ENCODE results near the gene IFI27.
"Not testable (repeated sequence)": the region's sequence is repeated elsewhere in the genome, so short reads cannot be mapped to it uniquely, and the experiment has no call there.

IFI27 gene

GRCh38 chr14:94142836-94143235, 32.3 kb downstream of the IFI27 start:
- no peak overlapping the region for H3K27ac Mint-ChIP-seq
- H3K4me1 Mint-ChIP-seq (ENCODE audit: low read depth): peaks cover 15% of the 10 kb centered on the region
- no peaks in the 10 kb centered on the region for H3K36me3 Mint-ChIP-seq (ENCODE audit: low read depth)
- no peaks in the 10 kb centered on the region for H3K27me3 Mint-ChIP-seq (ENCODE audit: low read depth)
- H3K4me3 Mint-ChIP-seq: no peak overlapping the region
- H3K9me3 Mint-ChIP-seq: no peaks in the 10 kb centered on the region

DNA sequence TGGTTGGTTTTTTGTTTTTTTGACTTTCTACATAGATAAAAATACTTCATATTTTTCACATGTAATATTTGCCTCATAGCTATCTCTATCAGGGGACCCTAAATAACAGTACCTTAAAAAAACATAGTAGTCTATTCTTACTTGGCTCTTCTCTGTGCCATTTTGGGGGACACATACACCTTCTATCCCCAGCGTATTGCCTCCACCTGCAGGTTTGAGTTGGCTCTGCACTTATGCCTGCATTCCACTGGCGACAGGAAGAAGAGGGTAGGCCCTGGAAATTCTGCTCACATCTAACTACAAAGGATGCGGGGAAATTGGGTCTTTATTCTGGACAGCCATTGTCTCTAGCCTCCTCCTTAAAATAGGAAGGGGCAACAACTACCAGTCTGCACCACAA, 32.7 kb downstream of the IFI27 start:
- no peaks in the 10 kb centered on the region for H3K9me3 Mint-ChIP-seq
- no peak overlapping the region for H3K4me3 Mint-ChIP-seq
- peaks cover 15% of the 10 kb centered on the region for H3K4me1 Mint-ChIP-seq (ENCODE audit: low read depth)
- no peaks in the 10 kb centered on the region for H3K27me3 Mint-ChIP-seq (ENCODE audit: low read depth)
- no peak overlapping the region for H3K27ac Mint-ChIP-seq
- no peaks in the 10 kb centered on the region for H3K36me3 Mint-ChIP-seq (ENCODE audit: low read depth)

- Mint-ChIP-seq H3K4me3 (no peak overlapping the region), H3K4me1 (ENCODE audit: low read depth) (peaks cover 15% of the 10 kb centered on the region), H3K9me3 (no peaks in the 10 kb centered on the region), H3K36me3 (ENCODE audit: low read depth) (no peaks in the 10 kb centered on the region), H3K27me3 (ENCODE audit: low read depth) (peaks cover 3% of the 10 kb centered on the region), H3K27ac (no peak overlapping the region)
These were observed 33.2 kb downstream of the IFI27 start for GRCh38 chr14:94143711-94144110.

- Mint-ChIP-seq H3K9me3 (no peaks in the 10 kb centered on the region), H3K36me3 (ENCODE audit: low read depth) (no peaks in the 10 kb centered on the region), H3K27ac (no peak overlapping the region), H3K4me3 (no peak overlapping the region), H3K27me3 (ENCODE audit: low read depth) (peaks cover 13% of the 10 kb centered on the region), H3K4me1 (ENCODE audit: low read depth) (peaks cover 15% of the 10 kb centered on the region)
These were observed 34.2 kb downstream of the IFI27 start for GRCh38 chr14:94144765-94145164.

GRCh38 chr14:94145902-94146527, 35.5 kb downstream of the IFI27 start:
- no peak overlapping the region for H3K27ac Mint-ChIP-seq
- H3K36me3 Mint-ChIP-seq (ENCODE audit: low read depth): no peaks in the 10 kb centered on the region
- no peaks in the 10 kb centered on the region for H3K9me3 Mint-ChIP-seq
- no peak overlapping the region for H3K4me3 Mint-ChIP-seq
- peaks cover 15% of the 10 kb centered on the region for H3K4me1 Mint-ChIP-seq (ENCODE audit: low read depth)
- peaks cover 24% of the 10 kb centered on the region for H3K27me3 Mint-ChIP-seq (ENCODE audit: low read depth)

DNA sequence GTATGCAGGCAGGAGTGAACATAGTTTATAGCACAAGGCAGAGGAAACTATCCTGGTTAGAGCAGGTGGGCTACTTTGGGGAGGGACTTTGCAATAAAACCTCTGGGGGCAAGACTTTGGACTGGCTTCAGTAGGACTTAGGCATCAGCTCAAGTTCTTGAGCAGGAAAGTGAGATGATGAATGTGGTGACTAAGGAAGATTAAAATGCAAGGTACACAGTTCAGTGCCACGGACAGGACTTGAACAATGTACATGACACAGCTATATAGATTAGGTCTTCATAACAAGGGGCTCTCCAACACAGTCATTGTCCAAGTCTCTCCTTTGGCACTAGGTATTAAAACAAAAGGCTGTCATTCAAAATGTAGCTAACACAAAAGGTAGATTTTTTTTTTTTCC, 42.1 kb downstream of the IFI27 start:
- H3K4me3 Mint-ChIP-seq: no peak overlapping the region
- no peaks in the 10 kb centered on the region for H3K9me3 Mint-ChIP-seq
- H3K27ac Mint-ChIP-seq: no peak overlapping the region
- H3K36me3 Mint-ChIP-seq (ENCODE audit: low read depth): no peaks in the 10 kb centered on the region
- peaks cover 6% of the 10 kb centered on the region for H3K4me1 Mint-ChIP-seq (ENCODE audit: low read depth)
- peaks cover 30% of the 10 kb centered on the region for H3K27me3 Mint-ChIP-seq (ENCODE audit: low read depth)

DNA sequence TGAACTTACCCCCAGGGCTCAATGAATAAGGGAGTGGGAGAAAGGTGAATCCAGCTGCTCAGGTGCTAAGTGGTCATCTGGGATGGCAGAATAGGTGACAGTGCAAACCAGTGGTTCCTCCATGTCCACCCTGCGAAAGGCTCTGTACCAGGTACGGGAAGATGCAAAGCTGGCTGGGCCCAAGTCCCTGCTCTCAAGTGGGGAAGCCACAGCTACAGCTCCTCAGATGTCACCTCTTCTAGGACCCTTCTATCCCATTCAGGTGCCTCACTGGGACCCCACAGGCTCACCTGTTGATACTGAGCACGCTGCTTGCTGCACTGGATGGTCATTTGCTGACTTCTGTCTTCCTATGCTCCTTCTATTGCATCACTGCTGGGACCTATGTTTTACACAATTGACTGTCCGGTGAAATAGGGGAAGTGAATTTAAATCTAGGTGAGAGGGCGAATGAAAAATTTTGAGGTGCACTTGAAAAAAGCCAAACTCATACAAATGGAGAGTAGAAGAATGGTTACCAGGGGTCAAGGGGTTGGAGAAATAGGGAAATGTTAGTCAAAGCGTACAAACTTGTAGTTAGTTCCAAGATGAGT, 43.3 kb downstream of the IFI27 start:
- Mint-ChIP-seq H3K36me3 (ENCODE audit: low read depth) (no peaks in the 10 kb centered on the region), H3K27me3 (ENCODE audit: low read depth) (peaks cover 26% of the 10 kb centered on the region), H3K4me1 (ENCODE audit: low read depth) (peaks cover 17% of the 10 kb centered on the region), H3K4me3 (no peak overlapping the region), H3K9me3 (no peaks in the 10 kb centered on the region), H3K27ac (no peak overlapping the region)

DNA sequence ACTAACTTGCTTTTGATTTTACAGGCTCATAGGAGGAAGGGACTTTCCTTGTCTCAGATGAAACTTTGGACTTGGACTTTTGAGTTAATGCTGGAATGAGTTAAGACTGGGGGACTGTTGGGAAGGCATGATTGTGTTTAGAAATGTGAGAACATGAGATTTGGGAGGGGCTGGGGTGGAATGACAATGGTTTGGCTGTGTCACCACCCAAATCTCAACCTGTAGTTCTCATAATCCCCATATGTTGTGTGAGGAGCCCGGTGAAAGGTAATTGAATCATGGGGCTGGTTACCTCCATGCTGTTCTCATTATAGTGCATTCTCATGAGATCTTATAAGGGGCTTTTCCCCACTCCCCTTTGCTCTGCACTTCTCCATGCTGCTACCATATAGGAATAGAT, 45.6 kb downstream of the IFI27 start:
- not testable (repeated sequence) for H3K4me3 Mint-ChIP-seq; H3K27ac Mint-ChIP-seq; H3K9me3 Mint-ChIP-seq; H3K27me3 Mint-ChIP-seq (ENCODE audit: low read depth); H3K36me3 Mint-ChIP-seq (ENCODE audit: low read depth)
- H3K4me1 Mint-ChIP-seq (ENCODE audit: low read depth): peaks cover 25% of the 10 kb centered on the region

DNA sequence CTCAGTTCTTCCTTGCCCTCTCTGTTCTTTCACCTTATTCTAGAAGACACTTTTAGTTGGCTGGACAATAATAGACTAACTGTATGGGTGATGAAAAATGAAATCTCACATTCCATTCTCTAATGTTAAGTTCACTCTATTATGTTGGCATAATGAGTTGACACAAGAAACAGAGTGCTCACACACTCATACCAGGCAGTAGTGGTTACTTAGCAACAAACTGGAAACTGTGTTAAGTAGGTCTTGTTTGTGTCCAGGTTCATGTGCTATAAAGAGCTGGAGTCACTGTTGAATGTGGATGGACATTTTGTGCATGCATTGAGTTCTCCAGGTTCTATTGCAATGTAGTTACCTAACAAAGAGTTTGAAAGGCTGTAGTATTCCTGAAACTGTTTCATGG, 46.7 kb downstream of the IFI27 start:
- Mint-ChIP-seq H3K4me3 (no peak overlapping the region), H3K36me3 (ENCODE audit: low read depth) (no peaks in the 10 kb centered on the region), H3K27ac (no peak overlapping the region), H3K4me1 (ENCODE audit: low read depth) (peaks cover 31% of the 10 kb centered on the region), H3K9me3 (no peaks in the 10 kb centered on the region), H3K27me3 (ENCODE audit: low read depth) (no peaks in the 10 kb centered on the region)

GRCh38 chr14:94158239-94158883, 47.8 kb downstream of the IFI27 start:
- Mint-ChIP-seq H3K4me1 (ENCODE audit: low read depth) (peaks cover 34% of the 10 kb centered on the region), H3K36me3 (ENCODE audit: low read depth) (no peaks in the 10 kb centered on the region), H3K27ac (peak overlapping the region; percentile 23), H3K4me3 (peak overlapping the region; percentile 16), H3K27me3 (ENCODE audit: low read depth) (no peaks in the 10 kb centered on the region), H3K9me3 (no peaks in the 10 kb centered on the region)

GRCh38 chr14:94161058-94161457, 50.5 kb downstream of the IFI27 start:
- no peak overlapping the region for H3K27ac Mint-ChIP-seq
- H3K27me3 Mint-ChIP-seq (ENCODE audit: low read depth): no peaks in the 10 kb centered on the region
- H3K9me3 Mint-ChIP-seq: no peaks in the 10 kb centered on the region
- no peak overlapping the region for H3K4me3 Mint-ChIP-seq
- no peaks in the 10 kb centered on the region for H3K36me3 Mint-ChIP-seq (ENCODE audit: low read depth)
- H3K4me1 Mint-ChIP-seq (ENCODE audit: low read depth): peaks cover 44% of the 10 kb centered on the region

DNA sequence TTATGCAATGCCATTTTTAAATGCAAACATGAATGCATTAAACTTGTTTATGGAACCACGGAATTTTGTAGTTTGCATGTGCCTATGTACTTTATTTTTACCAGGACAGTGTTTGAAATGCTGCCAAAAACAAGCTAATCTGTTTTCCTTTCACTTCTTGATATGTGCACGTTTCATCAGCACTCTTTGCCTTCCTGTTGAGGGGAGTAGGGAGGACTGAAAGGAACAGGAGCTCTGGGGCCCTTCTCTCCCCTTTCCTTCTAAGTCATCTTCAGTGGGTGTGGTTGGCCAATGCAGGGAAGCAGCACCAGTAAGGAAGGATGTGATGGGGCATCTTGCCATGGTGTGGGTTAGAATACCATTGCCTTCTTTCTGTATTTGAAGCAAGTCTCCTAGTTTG, 51.4 kb downstream of the IFI27 start:
- Mint-ChIP-seq H3K36me3 (ENCODE audit: low read depth) (no peaks in the 10 kb centered on the region), H3K4me3 (no peak overlapping the region), H3K9me3 (no peaks in the 10 kb centered on the region), H3K4me1 (ENCODE audit: low read depth) (peaks cover 42% of the 10 kb centered on the region), H3K27me3 (ENCODE audit: low read depth) (no peaks in the 10 kb centered on the region), H3K27ac (no peak overlapping the region)

DNA sequence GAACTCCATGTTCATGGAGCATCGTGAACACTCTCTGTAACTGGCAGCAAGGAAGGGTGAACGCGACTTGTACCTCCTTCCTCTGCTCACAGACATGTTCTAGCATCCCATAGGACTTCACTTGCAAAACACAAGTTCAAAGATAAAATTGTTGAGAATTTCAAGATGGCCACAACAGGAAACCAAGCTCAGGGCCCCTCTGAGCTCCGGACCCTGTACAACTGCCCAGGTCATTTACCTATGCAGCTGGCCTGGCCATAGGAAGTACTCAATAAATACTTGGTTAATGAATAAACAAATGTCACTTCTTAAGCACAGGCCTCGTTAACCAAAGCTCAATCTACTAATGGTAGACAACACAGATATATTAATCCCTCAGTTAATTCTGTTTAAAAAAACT, 51.9 kb downstream of the IFI27 start:
- H3K36me3 Mint-ChIP-seq (ENCODE audit: low read depth): no peaks in the 10 kb centered on the region
- no peaks in the 10 kb centered on the region for H3K27me3 Mint-ChIP-seq (ENCODE audit: low read depth)
- no peak overlapping the region for H3K4me3 Mint-ChIP-seq
- H3K4me1 Mint-ChIP-seq (ENCODE audit: low read depth): peaks cover 41% of the 10 kb centered on the region
- H3K9me3 Mint-ChIP-seq: no peaks in the 10 kb centered on the region
- no peak overlapping the region for H3K27ac Mint-ChIP-seq

DNA sequence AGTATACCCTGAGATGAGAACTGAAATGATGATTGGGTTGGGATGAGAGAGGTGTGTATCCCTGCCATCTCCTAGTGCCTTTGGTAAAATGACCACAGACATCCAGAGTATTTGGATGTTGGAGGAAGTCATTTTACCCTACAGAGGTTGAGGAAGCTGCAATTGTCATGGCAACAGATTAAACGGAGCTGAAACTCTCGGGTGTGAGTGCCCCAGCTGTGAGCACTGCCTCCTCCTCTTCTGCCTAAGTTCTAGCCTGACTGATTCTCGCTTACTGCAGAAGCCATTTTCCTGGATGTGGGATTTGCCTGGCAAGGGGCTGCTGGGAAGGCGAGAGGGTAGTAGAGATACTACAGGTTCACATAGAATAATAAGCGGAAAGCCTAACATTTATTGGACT, 53.3 kb downstream of the IFI27 start:
- H3K27me3 Mint-ChIP-seq (ENCODE audit: low read depth): no peaks in the 10 kb centered on the region
- H3K4me1 Mint-ChIP-seq (ENCODE audit: low read depth): peaks cover 28% of the 10 kb centered on the region
- no peak overlapping the region for H3K27ac Mint-ChIP-seq
- no peaks in the 10 kb centered on the region for H3K9me3 Mint-ChIP-seq
- H3K4me3 Mint-ChIP-seq: no peak overlapping the region
- H3K36me3 Mint-ChIP-seq (ENCODE audit: low read depth): no peaks in the 10 kb centered on the region

DNA sequence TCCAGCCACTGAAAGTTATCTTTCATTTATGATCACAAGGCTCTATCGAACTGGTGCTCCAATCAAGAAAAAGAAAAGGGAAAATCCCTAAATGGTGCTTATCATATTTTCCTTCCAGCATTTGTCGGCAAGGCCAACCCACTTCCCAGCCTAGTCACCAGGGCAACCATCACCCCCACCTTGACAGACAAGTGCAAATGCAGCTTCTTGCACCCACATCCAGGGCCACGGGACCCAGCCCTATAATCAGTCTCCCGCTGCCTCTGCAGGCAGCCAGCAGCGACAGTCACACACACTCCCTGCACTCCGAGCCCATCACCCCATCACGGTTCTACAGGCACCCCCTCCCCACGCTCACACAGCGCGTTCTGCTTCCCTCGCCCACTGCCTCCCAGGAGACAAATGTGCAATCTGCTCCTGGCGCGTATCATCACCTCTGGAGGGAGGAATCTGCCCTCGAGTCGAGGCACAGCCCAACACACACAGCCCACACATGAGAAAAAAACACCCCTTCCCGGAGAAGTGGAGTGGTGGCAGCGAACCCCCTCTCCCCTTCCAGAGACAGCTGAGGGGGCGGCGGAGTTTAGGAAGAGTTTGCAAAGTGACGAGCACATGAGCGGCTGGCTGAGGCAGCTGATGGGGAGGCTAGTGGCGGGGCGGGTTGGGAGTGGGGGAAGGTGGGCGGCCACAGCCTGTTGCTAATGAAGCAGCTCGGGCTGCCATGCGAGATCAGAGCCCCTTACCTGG, 54.3 kb downstream of the IFI27 start:
- no peak overlapping the region for H3K4me3 Mint-ChIP-seq

More for the DNA sequence above, 54.3 kb downstream of the IFI27 start:
- H3K27ac Mint-ChIP-seq: no peak overlapping the region
- H3K36me3 Mint-ChIP-seq (ENCODE audit: low read depth): no peaks in the 10 kb centered on the region
- no peaks in the 10 kb centered on the region for H3K27me3 Mint-ChIP-seq (ENCODE audit: low read depth)
- H3K9me3 Mint-ChIP-seq: no peaks in the 10 kb centered on the region
- H3K4me1 Mint-ChIP-seq (ENCODE audit: low read depth): peaks cover 27% of the 10 kb centered on the region
